H54 (cell line): ENCODE data around the gene POU2AF2.
"Not testable (repeated sequence)": the region's sequence is repeated elsewhere in the genome, so short reads cannot be mapped to it uniquely, and the experiment has no call there.

ENCODE experiments used
- DNase-seq: peaks from one replicate; pipeline ENCODE4 v3.0.0; 2011; ENCODE audit warnings: low spot score, mixed read lengths; ENCODE audit not compliant: insufficient read length
- FAIRE-seq: peaks from 3 replicates; lab custom pipeline; 2011; peaks lifted over from hg19 to GRCh38; lab: Jason Lieb, UNC
- POLR2A ChIP-seq: IDR thresholded peaks from 2 replicates; pipeline ENCODE4 v1.6.1; 2011; ENCODE audit warnings: low read depth, mild to moderate bottlenecking, low read length

The POU2AF2 gene

GRCh38 chr11:111229604-111230003 lies 15.9 kb upstream of the POU2AF2 start:
- DNase-seq = no peak
- FAIRE-seq = no peak
- TF ChIP-seq POLR2A = no peak

DNA sequence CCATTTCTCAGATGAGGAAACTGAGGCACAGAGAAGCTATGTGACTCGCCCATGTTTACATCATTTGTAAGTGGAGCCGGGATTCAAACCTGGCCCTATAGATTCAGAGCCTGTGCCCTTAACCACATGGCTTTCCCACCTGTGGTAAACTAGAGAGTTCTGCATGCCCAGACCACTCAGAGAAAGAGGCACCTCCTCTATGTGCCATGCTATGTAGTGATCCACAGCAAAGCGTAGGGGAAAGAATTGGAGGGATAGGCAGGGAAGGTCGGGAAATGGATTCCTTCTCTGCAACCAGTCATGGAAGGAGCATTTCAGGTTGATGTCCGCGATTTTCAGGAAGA lies 15.4 kb upstream of the POU2AF2 start:
- TF ChIP-seq POLR2A = no peak
- DNase-seq (peak; percentile 5), FAIRE-seq (no peak)

GRCh38 chr11:111231836-111232235 lies 13.7 kb upstream of the POU2AF2 start:
- DNase-seq (no peak), FAIRE-seq (no peak)
- TF ChIP-seq POLR2A = no peak

DNA sequence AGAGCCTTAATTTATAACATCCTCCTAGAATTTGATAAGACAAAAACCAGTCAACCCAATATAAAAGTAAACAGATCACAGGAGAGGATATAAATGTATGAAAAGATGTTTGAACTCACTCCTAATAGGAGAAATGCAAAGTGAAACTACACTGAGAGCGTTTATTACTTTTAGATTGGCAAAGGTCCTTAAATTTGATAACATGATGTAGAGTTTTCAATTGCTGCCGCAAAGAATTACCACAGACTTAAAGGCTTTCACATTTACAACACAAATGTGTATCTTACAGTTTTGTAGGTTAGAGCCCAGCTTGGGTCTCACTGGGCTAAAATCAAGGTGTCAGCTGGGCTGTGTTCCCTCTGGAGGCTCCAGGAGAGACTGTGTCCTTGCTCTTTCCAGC lies 9.1 kb upstream of the POU2AF2 start:
- FAIRE-seq = no peak
- no peak for TF ChIP-seq POLR2A
- no peak for DNase-seq

DNA sequence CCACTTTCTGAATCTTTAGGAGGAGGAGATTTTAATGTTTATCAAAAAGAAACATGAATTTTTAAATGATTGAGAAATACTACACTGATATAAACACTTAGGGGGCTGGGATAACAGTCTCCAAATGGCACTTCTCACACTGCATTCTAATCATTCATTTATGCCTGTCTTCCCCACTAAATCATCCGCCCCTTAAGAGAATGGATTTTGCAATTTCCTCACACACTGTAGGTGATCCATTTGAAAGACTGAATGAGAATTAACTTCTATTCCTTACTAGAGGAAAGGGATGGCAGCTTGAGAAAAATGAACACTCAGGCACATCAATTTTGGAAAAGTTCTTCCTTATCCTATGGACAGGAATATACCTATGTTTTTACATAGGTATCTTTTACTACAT lies 7.6 kb upstream of the POU2AF2 start:
- no peak for FAIRE-seq
- no peak for DNase-seq

GRCh38 chr11:111246956-111247355 lies 1.4 kb downstream of the POU2AF2 start:
- FAIRE-seq (no peak), DNase-seq (no peak)
- TF ChIP-seq POLR2A = no peak

More for the DNA sequence above, 7.6 kb upstream of the POU2AF2 start:
- no peak for TF ChIP-seq POLR2A

- FAIRE-seq = no peak
- no peak for TF ChIP-seq POLR2A
- DNase-seq = no peak
Observed at GRCh38 chr11:111250936-111251335, 5.4 kb downstream of the POU2AF2 start.

DNA sequence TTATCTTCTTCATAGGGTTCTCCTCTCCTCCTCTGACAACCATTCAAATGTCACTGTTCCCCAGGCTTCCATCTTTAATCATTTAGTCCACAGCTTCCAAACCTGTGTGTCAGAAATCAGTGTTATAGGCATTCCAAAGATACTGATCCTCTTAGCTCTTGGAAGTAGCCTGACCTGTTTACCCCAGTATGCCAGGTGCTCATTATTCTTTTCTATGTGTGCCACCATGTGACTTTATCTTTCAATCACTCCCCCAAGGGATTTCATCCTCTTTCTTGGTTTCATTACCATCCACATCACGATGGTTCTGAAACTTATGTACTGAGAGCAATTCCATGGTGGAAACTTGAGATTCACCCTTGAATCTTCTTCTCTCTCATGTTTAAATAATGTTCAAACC lies 7.6 kb downstream of the POU2AF2 start:
- DNase-seq (no peak), FAIRE-seq (no peak)
- TF ChIP-seq POLR2A = no peak

DNA sequence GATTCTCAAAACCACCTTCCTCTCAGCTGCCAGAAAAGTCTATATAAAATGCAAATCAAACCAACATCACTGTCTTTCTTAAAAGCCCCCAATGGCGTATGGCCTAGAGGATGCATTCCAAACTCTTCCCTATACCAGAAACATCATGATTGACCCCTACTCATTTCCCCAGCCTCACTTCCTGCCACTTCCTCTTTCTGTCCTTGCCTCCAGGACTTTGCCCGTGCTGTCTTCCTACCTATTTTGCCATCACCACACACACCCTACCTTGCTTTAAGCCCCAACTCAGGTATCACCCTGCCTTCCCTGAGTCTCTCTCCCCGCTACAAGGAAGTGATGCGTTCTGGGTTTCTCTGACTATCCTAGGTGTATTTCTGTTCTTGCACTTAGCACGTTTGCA lies 8.1 kb downstream of the POU2AF2 start:
- no peak for FAIRE-seq
- TF ChIP-seq POLR2A = no peak
- no peak for DNase-seq

GRCh38 chr11:111258046-111258445 lies 12.5 kb downstream of the POU2AF2 start:
- no peak for DNase-seq
- no peak for TF ChIP-seq POLR2A
- no peak for FAIRE-seq

- TF ChIP-seq POLR2A = no peak
- DNase-seq = no peak
- FAIRE-seq = no peak
Observed at GRCh38 chr11:111259896-111260295, 14.4 kb downstream of the POU2AF2 start.

- no peak for DNase-seq
- TF ChIP-seq POLR2A = no peak
- no peak for FAIRE-seq
Observed at GRCh38 chr11:111260811-111261210, 15.3 kb downstream of the POU2AF2 start.

- FAIRE-seq (no peak), DNase-seq (no peak)
- no peak for TF ChIP-seq POLR2A
Observed at GRCh38 chr11:111264646-111265045, 19.1 kb downstream of the POU2AF2 start.

DNA sequence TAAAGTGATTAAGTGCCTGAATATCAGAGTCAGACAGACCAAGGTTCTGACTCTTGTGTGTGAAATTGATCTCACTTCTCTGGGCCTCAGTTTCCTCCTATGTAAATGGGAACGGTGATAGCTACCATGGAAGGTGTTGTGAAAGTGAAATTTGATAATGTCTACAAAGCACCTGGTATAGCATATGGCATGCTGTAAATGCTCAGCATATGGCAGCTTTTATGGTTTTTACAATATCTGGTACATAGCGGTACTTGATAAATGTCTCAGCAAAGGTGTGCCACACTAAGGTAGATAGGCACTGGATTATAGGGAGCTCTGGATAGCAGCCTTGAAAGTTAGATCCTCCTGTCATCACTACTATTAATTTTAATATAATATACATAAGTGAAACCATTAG lies 19.9 kb downstream of the POU2AF2 start:
- DNase-seq = no peak
- no peak for TF ChIP-seq POLR2A
- no peak for FAIRE-seq

DNA sequence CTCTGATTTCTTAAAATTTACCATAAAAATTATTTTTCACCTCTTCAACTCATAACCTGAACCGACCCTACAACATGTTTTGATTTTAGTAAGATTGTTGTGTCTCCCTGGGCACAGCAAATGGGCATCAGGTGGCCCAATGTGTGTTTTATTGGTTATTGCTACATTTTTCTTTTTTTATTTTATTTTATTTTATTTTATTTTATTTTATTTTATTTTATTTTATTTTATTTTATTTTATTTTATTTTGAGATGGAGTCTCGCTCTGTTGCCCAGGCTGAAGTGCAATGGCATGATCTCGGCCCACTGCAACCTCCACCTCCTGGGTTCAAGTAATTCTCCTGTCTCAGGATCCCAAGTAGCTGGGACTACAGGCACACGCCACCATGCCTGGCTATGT lies 22.8 kb downstream of the POU2AF2 start:
- FAIRE-seq, DNase-seq: not testable (repeated sequence)
